IMR-90 (cell line): ENCODE data around the gene RALGPS2.

Source experiments
- CTCF ChIP-seq: conservative IDR thresholded peaks from 2 replicates; pipeline ENCODE4 v1.5.1; 2012; ENCODE audit warnings: mild to moderate bottlenecking, low read depth, low read length, improper control_type of control experiment
- FOS ChIP-seq: fragments of 150-350 bp; IDR thresholded peaks from 2 replicates; pipeline ENCODE4 v1.6.1; 2016; ENCODE audit warnings: low read depth, low read length
- MXI1 ChIP-seq: IDR thresholded peaks from 2 replicates; pipeline ENCODE4 v1.6.1; 2012; ENCODE audit warnings: low read depth, mild to moderate bottlenecking, low read length, moderate library complexity, borderline replicate concordance
- POLR2A ChIP-seq: IDR thresholded peaks from 2 replicates; pipeline ENCODE4 v1.6.1; 2012; ENCODE audit warnings: mild to moderate bottlenecking, low read depth, low read length
- RCOR1 ChIP-seq: IDR thresholded peaks from 2 replicates; pipeline ENCODE4 v1.6.1; 2012; ENCODE audit warnings: mild to moderate bottlenecking, low read length, improper control_type of control experiment; ENCODE audit not compliant: insufficient replicate concordance
- SMC3 ChIP-seq: fragments of 150-350 bp; IDR thresholded peaks from 2 replicates; pipeline ENCODE4 v1.6.1; 2016; ENCODE audit warnings: low read depth, mild to moderate bottlenecking, antibody characterized with exemption, low read length, moderate library complexity

GRCh38 chr1:178870944-178871343 lies 145.9 kb downstream of the RALGPS2 start, which contains the start of gene ANGPTL1:
- TF ChIP-seq POLR2A (no peak), CTCF (no peak), RCOR1 (no peak), FOS (no peak), SMC3 (no peak), MXI1 (peak; percentile 36; the same call in 1 of the 2 replicates)
